A673 (cell line): Measurements from ENCODE around the gene ARMC10.

Experiments
- EZH2 ChIP-seq: fragments of 200-600 bp; sonication (generic); IDR thresholded peaks from 2 replicates; pipeline ENCODE4 v1.6.1; 2017; ENCODE audit warnings: borderline replicate concordance, low read depth, mild to moderate bottlenecking, mixed read lengths, antibody characterized with exemption, low read length; ENCODE audit not compliant: poor library complexity, severe bottlenecking
- TF ChIP-seq, protein P1 (sequence below): fragments of 300-800, 200-600 bp; sonication (generic); conservative IDR thresholded peaks from 2 replicates; pipeline ENCODE4 v1.5.1; 2017; ENCODE audit warnings: low read depth, mild to moderate bottlenecking, antibody characterized with exemption, low read length, moderate library complexity, mixed read lengths

DNA sequence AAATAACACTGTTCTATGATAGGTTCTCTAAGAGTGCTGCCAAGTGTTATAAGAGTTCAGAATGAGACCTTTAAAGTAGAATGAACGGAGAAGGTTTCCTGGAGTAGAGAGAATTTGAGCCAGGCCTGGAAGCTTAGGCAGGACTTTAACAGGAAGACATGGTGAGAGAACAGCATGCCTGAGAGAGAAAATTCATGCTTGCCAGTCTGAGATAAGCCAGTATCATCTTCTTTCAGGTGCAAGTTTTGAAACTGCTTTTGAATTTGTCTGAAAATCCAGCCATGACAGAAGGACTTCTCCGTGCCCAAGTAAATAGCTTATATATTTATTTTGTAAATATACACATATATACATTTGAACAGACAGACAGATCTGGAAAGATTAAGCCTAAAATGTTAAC lies 22.1 kb downstream of the ARMC10 start:
- TF ChIP-seq, protein P1, sequence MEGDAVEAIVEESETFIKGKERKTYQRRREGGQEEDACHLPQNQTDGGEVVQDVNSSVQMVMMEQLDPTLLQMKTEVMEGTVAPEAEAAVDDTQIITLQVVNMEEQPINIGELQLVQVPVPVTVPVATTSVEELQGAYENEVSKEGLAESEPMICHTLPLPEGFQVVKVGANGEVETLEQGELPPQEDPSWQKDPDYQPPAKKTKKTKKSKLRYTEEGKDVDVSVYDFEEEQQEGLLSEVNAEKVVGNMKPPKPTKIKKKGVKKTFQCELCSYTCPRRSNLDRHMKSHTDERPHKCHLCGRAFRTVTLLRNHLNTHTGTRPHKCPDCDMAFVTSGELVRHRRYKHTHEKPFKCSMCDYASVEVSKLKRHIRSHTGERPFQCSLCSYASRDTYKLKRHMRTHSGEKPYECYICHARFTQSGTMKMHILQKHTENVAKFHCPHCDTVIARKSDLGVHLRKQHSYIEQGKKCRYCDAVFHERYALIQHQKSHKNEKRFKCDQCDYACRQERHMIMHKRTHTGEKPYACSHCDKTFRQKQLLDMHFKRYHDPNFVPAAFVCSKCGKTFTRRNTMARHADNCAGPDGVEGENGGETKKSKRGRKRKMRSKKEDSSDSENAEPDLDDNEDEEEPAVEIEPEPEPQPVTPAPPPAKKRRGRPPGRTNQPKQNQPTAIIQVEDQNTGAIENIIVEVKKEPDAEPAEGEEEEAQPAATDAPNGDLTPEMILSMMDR: no peak
- TF ChIP-seq EZH2: no peak
